Body of pancreas (tissue), 4 donors: Measurements from ENCODE around the gene NGLY1. TPM values are rescaled to one million over a fixed set of nuclear protein-coding genes. Genes with fewer than 3 reads are reported as not detected.

Experiments used
- ATAC-seq: fragments of 150-250 bp; one replicate; pipeline ENCODE4 v1.9.1; 2016
- DNase-seq, 4 donors: peaks; one replicate each; pipeline ENCODE4 v3.0.0-alpha.2; 2019
- H3K27ac ChIP-seq, 4 donors: fragments of 200-600 bp; sonication (generic); 1 replicate in 3 of 4; 2 replicates in 1 of 4; pipeline versions ENCODE4 v1.5.1 to v1.6.1; 2016 to 2019; ENCODE audit warnings: mild to moderate bottlenecking in 1 of 4, mixed read lengths in 1 of 4, moderate library complexity in 1 of 4
- H3K27me3 ChIP-seq, 2 donors: fragments of 200-600 bp; sonication (generic); one replicate each; pipeline ENCODE4 v1.6.0; 2016; ENCODE audit warnings: mild to moderate bottlenecking in 1 of 2
- H3K36me3 ChIP-seq, 2 donors: fragments of 200-600 bp; sonication (generic); replicated peaks in 1 of 2; 2 replicates each; pipeline ENCODE4 v1.5.1; 2016; ENCODE audit warnings: low read depth in 2 of 2; ENCODE audit not compliant: insufficient read depth in 1 of 2
- H3K4me1 ChIP-seq: fragments of 200-600 bp; sonication (generic); one replicate; pipeline ENCODE4 v1.6.0; 2016
- H3K4me3 ChIP-seq, 2 donors: fragments of 200-600 bp; sonication (generic); 1 replicate in 1 of 2; 2 replicates in 1 of 2; pipeline ENCODE4 v1.5.1; 2016 to 2019
- H3K9me3 ChIP-seq, 3 donors: fragments of 200-600 bp; sonication (generic); 1 replicate in 2 of 3; 2 replicates in 1 of 3; pipeline ENCODE4 v1.5.1; 2016
- POLR2A ChIP-seq, 3 donors: fragments of 450-650 bp; IDR thresholded peaks; one replicate each; pipeline ENCODE4 v1.6.1; 2016; ENCODE audit warnings: antibody characterized with exemption in 3 of 3, mild to moderate bottlenecking in 2 of 3
- WGBS, 2 donors: methylation state at CpG; one replicate each; pipeline ENCODE4 v1.1.5; 2017; 5-methylcytosine and 5-hydroxymethylcytosine counted together
- intact Hi-C: fragments of 100-400 bp; cut with DNase I; formaldehyde crosslinking; loops from one replicate; pipeline ENCODE4 v1.15.1; 2023
- total RNA-seq, 2 donors: library from RNA; depleted of rRNA; stranded (reverse); fragments of >200 nt; gene quantifications; one replicate each; pipeline ENCODE4 v1.1.0, GENCODE V29; 2016
- TF ChIP-seq, protein P1 (sequence below), 7 experiments: fragments of 450-650 bp in 4 of 7; fragments of 200-600 bp in 3 of 7; sonication (generic) in 3 of 7; IDR thresholded peaks; one replicate each; pipeline ENCODE4 v1.5.1; 2016 to 2019; ENCODE audit warnings: antibody characterized with exemption in 7 of 7

Gene NGLY1
- total RNA-seq, 2 donors from 2014 or later = 26.2 to 42.2 TPM

DNA sequence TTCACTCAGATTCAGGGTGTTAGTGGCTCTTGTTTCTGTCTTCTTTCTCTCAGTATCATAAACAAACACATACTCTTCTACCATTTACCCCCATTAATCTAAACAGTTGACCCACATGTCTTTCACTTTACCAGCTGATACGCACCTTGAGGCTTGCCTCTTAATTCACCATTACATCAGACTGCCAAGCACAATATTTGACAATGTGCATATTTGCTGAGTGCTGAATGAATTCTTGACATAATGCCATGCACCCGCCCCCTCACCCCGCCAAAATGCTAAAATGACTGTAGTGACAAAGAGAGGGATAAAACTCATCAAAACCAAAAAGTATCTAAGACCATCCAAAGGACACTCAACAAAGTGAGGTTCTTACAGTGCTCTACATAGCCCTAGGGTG, 57.4 kb downstream of the NGLY1 start:
- Histone ChIP-seq H3K36me3 (peaks cover 0 to 5% of the 10 kb centered on the region in 2 donors), H3K4me1 (no peaks in the 10 kb centered on the region), H3K27ac (no peak overlapping the region), H3K9me3 (no peaks in the 10 kb centered on the region), H3K27me3 (no peaks in the 10 kb centered on the region), H3K4me3 (no peak overlapping the region)
- no peak for TF ChIP-seq POLR2A (IDR thresholded peaks at IDR 0.05)
- TF ChIP-seq, protein P1, sequence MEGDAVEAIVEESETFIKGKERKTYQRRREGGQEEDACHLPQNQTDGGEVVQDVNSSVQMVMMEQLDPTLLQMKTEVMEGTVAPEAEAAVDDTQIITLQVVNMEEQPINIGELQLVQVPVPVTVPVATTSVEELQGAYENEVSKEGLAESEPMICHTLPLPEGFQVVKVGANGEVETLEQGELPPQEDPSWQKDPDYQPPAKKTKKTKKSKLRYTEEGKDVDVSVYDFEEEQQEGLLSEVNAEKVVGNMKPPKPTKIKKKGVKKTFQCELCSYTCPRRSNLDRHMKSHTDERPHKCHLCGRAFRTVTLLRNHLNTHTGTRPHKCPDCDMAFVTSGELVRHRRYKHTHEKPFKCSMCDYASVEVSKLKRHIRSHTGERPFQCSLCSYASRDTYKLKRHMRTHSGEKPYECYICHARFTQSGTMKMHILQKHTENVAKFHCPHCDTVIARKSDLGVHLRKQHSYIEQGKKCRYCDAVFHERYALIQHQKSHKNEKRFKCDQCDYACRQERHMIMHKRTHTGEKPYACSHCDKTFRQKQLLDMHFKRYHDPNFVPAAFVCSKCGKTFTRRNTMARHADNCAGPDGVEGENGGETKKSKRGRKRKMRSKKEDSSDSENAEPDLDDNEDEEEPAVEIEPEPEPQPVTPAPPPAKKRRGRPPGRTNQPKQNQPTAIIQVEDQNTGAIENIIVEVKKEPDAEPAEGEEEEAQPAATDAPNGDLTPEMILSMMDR (IDR thresholded peaks at IDR 0.05) = no peak
- ATAC-seq (no peak), DNase-seq (no peak)
- WGBS, 2 donors = 43 to 58% methylated on average over 3 of the region's 3 CpGs
- intact Hi-C loops = no loop called here

DNA sequence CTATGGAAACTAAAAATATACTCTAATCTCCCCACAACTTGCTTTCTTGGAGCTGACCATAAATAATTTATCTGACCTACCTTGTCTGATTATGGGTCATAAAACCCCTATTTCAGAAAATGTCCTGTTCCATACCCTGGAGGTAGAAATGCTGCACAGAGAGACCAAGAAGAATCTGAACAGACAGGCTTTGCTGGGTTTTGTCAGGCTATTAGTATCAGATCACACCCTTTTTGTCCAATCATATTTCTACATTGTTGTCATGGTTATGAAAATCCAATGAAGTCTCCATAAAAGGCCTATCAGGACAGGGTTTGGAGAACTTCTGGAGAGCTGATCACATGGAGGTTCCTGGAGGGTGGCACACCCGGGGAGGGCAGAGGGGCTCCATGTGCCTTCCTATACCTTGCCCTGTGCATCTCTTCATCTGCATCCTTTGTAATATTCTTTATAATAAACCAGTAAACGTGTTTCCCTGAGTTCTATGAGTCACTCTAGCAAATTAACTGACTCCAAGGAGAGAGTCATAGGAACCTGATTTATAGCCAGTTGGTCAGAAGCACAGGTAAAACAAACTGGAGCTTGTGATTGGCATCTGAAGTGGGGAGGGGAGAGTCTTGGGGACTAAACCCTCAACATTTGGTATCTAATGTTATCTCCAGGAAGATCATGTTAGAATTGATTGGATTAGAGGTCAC, 58.1 kb downstream of the NGLY1 start:
- H3K36me3 ChIP-seq = peaks cover 0 to 5% of the 10 kb centered on the region in 2 donors
- ATAC-seq = no peak
- 87 to 96% methylated on average over 2 of the region's 2 CpGs for WGBS, 2 donors
- intact Hi-C loops = no loop called here
- H3K9me3 ChIP-seq = no peaks in the 10 kb centered on the region
- no peak overlapping the region for H3K27ac ChIP-seq
- no peaks in the 10 kb centered on the region for H3K27me3 ChIP-seq
- H3K4me3 ChIP-seq = no peak overlapping the region
- no peak for DNase-seq
- H3K4me1 ChIP-seq = no peaks in the 10 kb centered on the region
- TF ChIP-seq POLR2A (IDR thresholded peaks at IDR 0.05) = no peak
- TF ChIP-seq, protein P1 (IDR thresholded peaks at IDR 0.05) = no peak

DNA sequence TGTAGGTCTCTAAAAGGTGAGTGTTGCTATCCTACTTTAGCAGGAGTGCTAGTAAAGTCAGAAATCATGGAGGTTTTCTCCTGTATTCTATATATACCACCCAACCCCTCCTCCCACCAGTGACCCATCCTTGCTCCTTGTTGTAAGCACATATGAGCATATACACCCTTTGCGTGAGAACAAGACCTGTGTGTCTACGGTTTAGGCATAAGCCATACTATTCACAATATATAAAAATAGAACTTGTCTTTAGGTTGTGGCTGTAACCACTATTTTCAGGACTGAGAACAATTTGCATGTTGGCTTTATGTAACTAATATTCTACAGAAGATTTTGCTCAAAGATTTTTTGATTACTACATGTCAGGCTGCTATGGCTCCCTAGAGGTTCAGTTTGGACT, 59.4 kb downstream of the NGLY1 start:
- H3K27ac ChIP-seq = no peak overlapping the region
- H3K4me1 ChIP-seq = no peaks in the 10 kb centered on the region
- DNase-seq (no peak), ATAC-seq (no peak)
- intact Hi-C loops = no loop called here
- no peaks in the 10 kb centered on the region for H3K9me3 ChIP-seq
- H3K4me3 ChIP-seq = no peak overlapping the region
- H3K36me3 ChIP-seq = peaks cover 4 to 5% of the 10 kb centered on the region in 2 donors
- 94 to 100% methylated on average over 2 of the region's 2 CpGs for WGBS, 2 donors
- no peaks in the 10 kb centered on the region for H3K27me3 ChIP-seq
- TF ChIP-seq, protein P1 (IDR thresholded peaks at IDR 0.05) = no peak

DNA sequence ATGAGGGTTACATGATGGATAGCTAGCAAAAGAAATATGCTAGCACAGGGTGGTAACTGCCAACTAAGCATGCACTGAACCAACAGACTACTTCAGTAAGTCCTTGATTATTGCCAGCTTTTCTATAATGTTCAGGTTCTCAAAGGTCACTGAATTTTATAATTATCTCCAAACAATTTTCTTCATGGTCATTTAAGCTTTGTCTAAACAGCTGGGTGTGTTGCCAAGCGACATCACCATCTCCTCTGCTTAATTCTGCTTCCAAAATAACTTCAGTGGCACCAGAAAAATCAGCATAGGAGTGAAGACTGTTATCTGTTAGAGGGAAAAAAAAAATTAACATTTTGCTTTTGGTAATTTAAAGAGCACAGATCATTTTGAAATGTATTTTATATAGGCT, 63.9 kb downstream of the NGLY1 start:
- Histone ChIP-seq H3K9me3 (no peaks in the 10 kb centered on the region), H3K36me3 (peaks cover 4% of the 10 kb centered on the region in 2 donors), H3K4me1 (no peaks in the 10 kb centered on the region), H3K27me3 (no peaks in the 10 kb centered on the region), H3K27ac (no peak overlapping the region), H3K4me3 (no peak overlapping the region)
- no peak for DNase-seq
- WGBS, 2 donors = 94 to 100% methylated on average over 1 of the region's 1 CpG
- intact Hi-C loops = no loop called here
- TF ChIP-seq, protein P1 (IDR thresholded peaks at IDR 0.05) = no peak
- TF ChIP-seq POLR2A (IDR thresholded peaks at IDR 0.05) = no peak
- no peak for ATAC-seq

DNA sequence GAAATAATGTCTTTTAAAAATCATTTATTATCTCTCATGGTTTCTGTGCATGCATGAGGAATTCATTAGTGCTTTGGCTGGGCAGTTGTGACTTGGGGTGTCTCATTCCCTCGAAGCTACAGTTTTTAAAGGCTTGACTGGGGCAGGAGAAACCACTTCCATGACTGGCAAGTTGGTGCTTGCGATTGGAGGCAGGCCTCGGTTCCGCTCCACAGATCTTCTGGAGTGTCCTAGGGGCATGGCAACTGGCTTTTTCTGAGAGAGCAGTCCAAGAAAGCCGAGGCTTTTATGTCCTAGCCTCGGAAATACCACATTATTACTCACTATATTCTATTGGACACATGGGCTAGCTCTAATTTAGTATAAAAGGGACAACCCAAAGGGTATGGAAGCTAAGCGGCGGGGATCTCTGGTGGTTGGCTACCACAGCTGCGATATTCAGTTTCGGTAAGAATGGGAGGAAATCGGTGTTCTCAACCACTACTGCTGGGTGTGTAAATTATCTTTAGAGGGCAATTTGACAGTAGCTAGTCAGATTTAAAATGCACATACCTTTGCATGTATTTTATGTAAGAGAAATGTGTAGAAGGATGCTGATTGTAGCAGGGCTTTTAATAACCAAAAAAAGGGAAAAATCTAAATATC, 69.8 kb downstream of the NGLY1 start:
- Histone ChIP-seq H3K9me3 (no peaks in the 10 kb centered on the region), H3K36me3 (no peaks in the 10 kb centered on the region), H3K4me3 (no peak overlapping the region), H3K4me1 (no peaks in the 10 kb centered on the region), H3K27me3 (no peaks in the 10 kb centered on the region), H3K27ac (no peak overlapping the region)
- intact Hi-C loops = no loop called here
- DNase-seq (no peak), ATAC-seq (no peak)
- 84 to 85% methylated on average over 11 of the region's 11 CpGs for WGBS, 2 donors
- TF ChIP-seq, protein P1 (IDR thresholded peaks at IDR 0.05) = no peak
- no peak for TF ChIP-seq POLR2A (IDR thresholded peaks at IDR 0.05)
